ENCODE results near the gene CCDC167.

GRCh38 chr6:37528541-37528940, 28.8 kb upstream of the CCDC167 start:
- no peak for TF ChIP-seq CTCF (conservative IDR thresholded peaks at IDR 0.05; ENCODE audit: low read depth, low read length)
- TF ChIP-seq EZH2 (IDR thresholded peaks at IDR 0.05; ENCODE audit: borderline replicate concordance, low read depth, low read length, poor library complexity, severe bottlenecking) = no peak

All from A673 (cell line).